Ishikawa (cell line): ENCODE data around the gene ACSM4.

Experiments
- CEBPB ChIP-seq: IDR thresholded peaks from 2 replicates; pipeline ENCODE4 v1.6.1; 2012
- CREB1 ChIP-seq: IDR thresholded peaks from 2 replicates; pipeline ENCODE4 v1.6.1; 2012; ENCODE audit warnings: low read depth
- EGR1 ChIP-seq: IDR thresholded peaks from 2 replicates; pipeline ENCODE4 v1.6.1; 2012
- EP300 ChIP-seq: IDR thresholded peaks from 2 replicates; pipeline ENCODE4 v1.6.1; 2012; ENCODE audit warnings: borderline replicate concordance
- FOXM1 ChIP-seq: IDR thresholded peaks from 2 replicates; pipeline ENCODE4 v1.6.1; 2012; ENCODE audit warnings: low read depth, borderline replicate concordance
- NFIC ChIP-seq: IDR thresholded peaks from 2 replicates; pipeline ENCODE4 v1.6.1; 2012
- RAD21 ChIP-seq: IDR thresholded peaks from 2 replicates; pipeline ENCODE4 v1.6.1; 2012; ENCODE audit warnings: low read depth
- TAF1 ChIP-seq: IDR thresholded peaks from 2 replicates; pipeline ENCODE4 v1.6.1; 2012; ENCODE audit warnings: low read depth, mild to moderate bottlenecking
- TCF12 ChIP-seq: IDR thresholded peaks from 2 replicates; pipeline ENCODE4 v1.6.1; 2012; ENCODE audit warnings: low read depth
- TEAD4 ChIP-seq: IDR thresholded peaks from 2 replicates; pipeline ENCODE4 v1.6.1; 2012
- YY1 ChIP-seq: IDR thresholded peaks from 2 replicates; pipeline ENCODE4 v1.6.1; 2012; ENCODE audit warnings: low read depth
- ZBTB7A ChIP-seq: IDR thresholded peaks from 2 replicates; pipeline ENCODE4 v1.6.1; 2012; ENCODE audit warnings: low read depth
- TF ChIP-seq, protein P1 (sequence below): IDR thresholded peaks from 2 replicates; pipeline ENCODE4 v1.6.1; 2012; ENCODE audit warnings: low read depth, mild to moderate bottlenecking
- TF ChIP-seq, protein P2 (sequence below): IDR thresholded peaks from 2 replicates; pipeline ENCODE4 v1.6.1; 2012
- TF ChIP-seq, protein P3 (sequence below): IDR thresholded peaks from 2 replicates; pipeline ENCODE4 v1.6.1; 2012

Gene ACSM4

DNA sequence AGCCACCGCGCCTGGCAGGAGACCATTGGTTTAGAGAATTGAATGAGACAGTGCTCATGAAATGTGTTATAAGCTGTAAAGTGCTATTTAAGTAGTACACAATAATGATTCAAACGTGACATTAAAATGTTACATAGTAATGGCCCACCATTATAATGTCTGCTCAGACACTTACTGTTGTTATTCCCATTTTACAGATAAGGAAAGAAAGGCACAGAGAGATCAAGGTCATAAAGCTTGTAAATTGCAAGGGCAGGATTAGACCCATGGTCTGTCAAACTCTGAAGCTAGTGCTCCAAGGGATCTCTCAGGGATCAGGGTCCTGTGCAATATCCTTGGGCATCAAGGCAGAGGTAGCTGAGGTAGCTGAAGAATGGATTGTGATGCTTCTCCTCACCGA lies 6.2 kb downstream of the ACSM4 start:
- TF ChIP-seq FOXM1 (no peak), NFIC (no peak), TCF12 (no peak), EP300 (no peak), ZBTB7A (no peak), YY1 (no peak), TEAD4 (no peak), RAD21 (no peak), EGR1 (no peak), CEBPB (no peak)
- TF ChIP-seq, protein P1, sequence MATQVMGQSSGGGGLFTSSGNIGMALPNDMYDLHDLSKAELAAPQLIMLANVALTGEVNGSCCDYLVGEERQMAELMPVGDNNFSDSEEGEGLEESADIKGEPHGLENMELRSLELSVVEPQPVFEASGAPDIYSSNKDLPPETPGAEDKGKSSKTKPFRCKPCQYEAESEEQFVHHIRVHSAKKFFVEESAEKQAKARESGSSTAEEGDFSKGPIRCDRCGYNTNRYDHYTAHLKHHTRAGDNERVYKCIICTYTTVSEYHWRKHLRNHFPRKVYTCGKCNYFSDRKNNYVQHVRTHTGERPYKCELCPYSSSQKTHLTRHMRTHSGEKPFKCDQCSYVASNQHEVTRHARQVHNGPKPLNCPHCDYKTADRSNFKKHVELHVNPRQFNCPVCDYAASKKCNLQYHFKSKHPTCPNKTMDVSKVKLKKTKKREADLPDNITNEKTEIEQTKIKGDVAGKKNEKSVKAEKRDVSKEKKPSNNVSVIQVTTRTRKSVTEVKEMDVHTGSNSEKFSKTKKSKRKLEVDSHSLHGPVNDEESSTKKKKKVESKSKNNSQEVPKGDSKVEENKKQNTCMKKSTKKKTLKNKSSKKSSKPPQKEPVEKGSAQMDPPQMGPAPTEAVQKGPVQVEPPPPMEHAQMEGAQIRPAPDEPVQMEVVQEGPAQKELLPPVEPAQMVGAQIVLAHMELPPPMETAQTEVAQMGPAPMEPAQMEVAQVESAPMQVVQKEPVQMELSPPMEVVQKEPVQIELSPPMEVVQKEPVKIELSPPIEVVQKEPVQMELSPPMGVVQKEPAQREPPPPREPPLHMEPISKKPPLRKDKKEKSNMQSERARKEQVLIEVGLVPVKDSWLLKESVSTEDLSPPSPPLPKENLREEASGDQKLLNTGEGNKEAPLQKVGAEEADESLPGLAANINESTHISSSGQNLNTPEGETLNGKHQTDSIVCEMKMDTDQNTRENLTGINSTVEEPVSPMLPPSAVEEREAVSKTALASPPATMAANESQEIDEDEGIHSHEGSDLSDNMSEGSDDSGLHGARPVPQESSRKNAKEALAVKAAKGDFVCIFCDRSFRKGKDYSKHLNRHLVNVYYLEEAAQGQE = no peak
- TF ChIP-seq, protein P2, sequence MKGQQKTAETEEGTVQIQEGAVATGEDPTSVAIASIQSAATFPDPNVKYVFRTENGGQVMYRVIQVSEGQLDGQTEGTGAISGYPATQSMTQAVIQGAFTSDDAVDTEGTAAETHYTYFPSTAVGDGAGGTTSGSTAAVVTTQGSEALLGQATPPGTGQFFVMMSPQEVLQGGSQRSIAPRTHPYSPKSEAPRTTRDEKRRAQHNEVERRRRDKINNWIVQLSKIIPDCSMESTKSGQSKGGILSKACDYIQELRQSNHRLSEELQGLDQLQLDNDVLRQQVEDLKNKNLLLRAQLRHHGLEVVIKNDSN = no peak
- TF ChIP-seq, protein P3, sequence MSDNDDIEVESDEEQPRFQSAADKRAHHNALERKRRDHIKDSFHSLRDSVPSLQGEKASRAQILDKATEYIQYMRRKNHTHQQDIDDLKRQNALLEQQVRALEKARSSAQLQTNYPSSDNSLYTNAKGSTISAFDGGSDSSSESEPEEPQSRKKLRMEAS = no peak

DNA sequence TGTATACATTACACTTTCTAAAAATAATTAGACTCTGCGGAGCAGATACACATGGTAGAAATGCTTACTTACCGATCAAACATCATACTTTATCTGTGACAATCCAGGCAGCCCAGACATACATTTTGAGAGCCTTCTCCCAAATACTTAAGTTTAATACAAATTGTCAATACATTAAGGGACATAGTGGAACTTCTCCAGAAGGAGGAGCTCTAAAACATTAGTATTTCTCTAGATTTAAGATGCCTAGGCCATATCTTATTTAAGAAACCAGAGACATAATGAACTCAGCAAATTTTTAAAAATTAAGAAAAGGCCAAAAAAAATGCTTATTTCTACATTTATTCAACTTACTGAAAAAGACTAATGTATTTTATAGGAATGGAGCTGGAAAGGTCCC lies 16.1 kb downstream of the ACSM4 start:
- TF ChIP-seq, protein P3 = no peak
- TF ChIP-seq ZBTB7A (no peak), NFIC (no peak), TCF12 (no peak), FOXM1 (no peak), RAD21 (no peak), CREB1 (no peak), YY1 (no peak)
- TF ChIP-seq, protein P1 = no peak

DNA sequence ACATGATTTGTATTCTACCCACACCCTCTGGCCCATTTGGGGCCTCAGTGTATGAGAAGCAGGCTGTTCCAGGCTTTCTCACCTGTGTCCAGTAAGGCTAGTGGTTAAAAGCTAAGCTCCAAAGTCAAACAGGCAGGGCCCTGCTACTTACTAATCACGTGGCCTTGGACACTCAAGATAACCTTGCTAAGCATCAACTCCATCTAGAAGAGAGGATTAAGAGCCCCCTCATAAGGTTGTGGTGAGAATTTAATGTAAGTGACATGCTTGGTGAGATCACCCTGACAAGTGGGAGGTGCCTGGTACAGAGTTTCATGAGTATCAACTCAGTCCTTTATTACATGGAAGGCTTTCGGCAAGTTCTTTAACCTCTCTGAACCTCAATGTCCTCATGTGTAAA lies 17.8 kb downstream of the ACSM4 start:
- TF ChIP-seq CREB1 (no peak), NFIC (no peak), ZBTB7A (no peak), TEAD4 (no peak), YY1 (no peak), TAF1 (no peak), FOXM1 (no peak), EP300 (no peak), CEBPB (no peak), RAD21 (no peak), TCF12 (no peak), EGR1 (no peak)
- TF ChIP-seq, protein P1 = no peak
- TF ChIP-seq, protein P2 = no peak
- TF ChIP-seq, protein P3 = no peak

DNA sequence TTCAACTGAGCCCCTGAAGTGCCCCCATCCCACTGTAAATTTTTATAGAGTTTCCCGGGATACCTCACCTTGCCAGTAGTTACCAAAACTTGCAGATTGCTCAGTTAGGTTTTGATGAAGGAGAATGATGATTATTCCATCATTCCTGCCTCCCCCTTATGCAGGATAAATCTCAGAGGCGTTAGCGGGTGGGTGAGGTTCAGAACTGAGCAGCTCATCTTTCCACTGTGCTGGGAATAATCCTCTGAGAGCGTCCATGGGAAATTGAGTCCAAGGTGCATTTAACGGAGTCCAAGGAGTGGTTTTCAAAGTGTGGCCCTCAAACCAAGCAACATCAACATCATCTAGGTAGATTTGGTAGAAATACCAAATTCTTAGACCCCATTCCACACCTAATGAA lies 18.7 kb downstream of the ACSM4 start:
- TF ChIP-seq TCF12 (no peak), RAD21 (no peak), YY1 (no peak), EGR1 (no peak), TEAD4 (no peak), EP300 (no peak)
- TF ChIP-seq, protein P2 = no peak
- TF ChIP-seq, protein P3 = no peak
